Heart left ventricle (tissue), 13 donors: ENCODE results near the gene SLC44A1.

Experiments used
- POLR2A ChIP-seq, 2 donors: fragments of 450-650 bp; IDR thresholded peaks; one replicate each; pipeline ENCODE4 v1.6.1; 2017; ENCODE audit warnings: antibody characterized with exemption in 2 of 2, mild to moderate bottlenecking in 2 of 2, moderate library complexity in 2 of 2
- TF ChIP-seq, protein P1 (sequence below), 12 donors: fragments of 200-600 bp; sonication (generic) in 4 of 12; IDR thresholded peaks; one replicate each; pipeline versions ENCODE4 v1.5.0 to v1.8.0; 2018 to 2022; ENCODE audit warnings: antibody characterized with exemption in 12 of 12, mild to moderate bottlenecking in 5 of 12
- donor health status: ischemic (EF 13 %, LVEDD 7.1; RV severe dilation, severe dysfunction).
- donor health status: DM: no; HTN: yes; CAD: no.
- donor health status: DM: no; HTN: no; CAD: no.
- donor health status: ischemic (EF 25% LVEDD 6.9; RV normal size, moderate dysfunction).
- donor health status: ischemic (EF 25% LVEDD 5.7; RV mildly dilated, moderate dysfunction).
- donor health status: ischemic (EF 35%, LVEDD 5.7; RV mildly dilated, moderate dysfunction).
- donor health status: nonischemic (EF 11% LVEDD 7.7; RV severe dilation, severe dysfunction).
- donor health status: DM: yes; HTN: yes; CAD: no.
- donor health status: PGD.
- donor health status: ischemic (EF 29% LVEDD 5.4; RV normal size, mild dysfunction).
- donor health status: nonischemic (EF 23%, LVEDD 6.1; RV moderate dilation, normal function).

DNA sequence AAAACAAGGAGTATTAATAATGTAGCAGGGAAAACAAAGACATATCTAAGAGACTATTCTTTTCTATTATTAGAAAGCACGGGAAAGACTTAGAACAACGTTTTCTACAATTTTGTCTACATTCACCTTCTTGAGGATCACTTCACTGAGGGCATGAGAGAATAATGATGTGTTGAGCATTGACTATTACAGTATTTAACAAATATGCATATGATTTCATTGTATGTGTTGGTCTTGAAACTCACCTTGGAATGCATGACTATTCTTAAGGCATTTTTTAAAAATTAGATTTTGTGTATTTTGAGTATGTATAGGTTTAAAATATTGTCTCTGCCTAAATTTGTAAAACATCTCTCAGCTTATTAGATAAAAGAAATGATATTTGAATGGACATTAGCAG, 204.6 kb downstream of the SLC44A1 start:
- TF ChIP-seq, protein P1, sequence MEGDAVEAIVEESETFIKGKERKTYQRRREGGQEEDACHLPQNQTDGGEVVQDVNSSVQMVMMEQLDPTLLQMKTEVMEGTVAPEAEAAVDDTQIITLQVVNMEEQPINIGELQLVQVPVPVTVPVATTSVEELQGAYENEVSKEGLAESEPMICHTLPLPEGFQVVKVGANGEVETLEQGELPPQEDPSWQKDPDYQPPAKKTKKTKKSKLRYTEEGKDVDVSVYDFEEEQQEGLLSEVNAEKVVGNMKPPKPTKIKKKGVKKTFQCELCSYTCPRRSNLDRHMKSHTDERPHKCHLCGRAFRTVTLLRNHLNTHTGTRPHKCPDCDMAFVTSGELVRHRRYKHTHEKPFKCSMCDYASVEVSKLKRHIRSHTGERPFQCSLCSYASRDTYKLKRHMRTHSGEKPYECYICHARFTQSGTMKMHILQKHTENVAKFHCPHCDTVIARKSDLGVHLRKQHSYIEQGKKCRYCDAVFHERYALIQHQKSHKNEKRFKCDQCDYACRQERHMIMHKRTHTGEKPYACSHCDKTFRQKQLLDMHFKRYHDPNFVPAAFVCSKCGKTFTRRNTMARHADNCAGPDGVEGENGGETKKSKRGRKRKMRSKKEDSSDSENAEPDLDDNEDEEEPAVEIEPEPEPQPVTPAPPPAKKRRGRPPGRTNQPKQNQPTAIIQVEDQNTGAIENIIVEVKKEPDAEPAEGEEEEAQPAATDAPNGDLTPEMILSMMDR (IDR thresholded peaks at IDR 0.05): no peak
- TF ChIP-seq POLR2A (IDR thresholded peaks at IDR 0.05): no peak
